HUES48 (cell line): ENCODE measurements around the gene GSTM4.
A peak's percentile ranks its signal among the peaks of the same experiment; 100 is the strongest.

Experiments
- H3K27ac ChIP-seq: one replicate; pipeline ENCODE4 v1.7.0; 2013; ENCODE audit warnings: low read depth, low read length, inconsistent platforms
- H3K27me3 ChIP-seq: 2 replicates; pipeline ENCODE4 v1.6.1; 2013; ENCODE audit warnings: mild to moderate bottlenecking, low read length; ENCODE audit not compliant: control insufficient read depth, insufficient read depth
- H3K36me3 ChIP-seq: 2 replicates; pipeline ENCODE4 v1.6.1; 2013; ENCODE audit warnings: low read length; ENCODE audit not compliant: control insufficient read depth, insufficient read depth
- H3K4me1 ChIP-seq: 2 replicates; pipeline ENCODE4 v1.6.1; 2013; ENCODE audit warnings: mild to moderate bottlenecking, low read length; ENCODE audit not compliant: control insufficient read depth, insufficient read depth
- H3K4me3 ChIP-seq: 2 replicates; pipeline ENCODE4 v1.5.1; 2013; ENCODE audit warnings: mild to moderate bottlenecking, low read depth, low read length
- H3K9ac ChIP-seq: 2 replicates; pipeline ENCODE4 v1.6.1; 2013; ENCODE audit warnings: mild to moderate bottlenecking, low read depth, low read length, moderate library complexity
- H3K9me3 ChIP-seq: 2 replicates; pipeline ENCODE4 v1.6.1; 2013; ENCODE audit warnings: low read length; ENCODE audit not compliant: control insufficient read depth, insufficient read depth

The GSTM4 gene

GRCh38 chr1:109619576-109620400 lies 36.1 kb upstream of the GSTM4 start, which contains the start of the genes AMPD2 and GNAT2:
AMPD2 (plus strand) TSS chr1:109619837; CDS start chr1:109621176, 1,339 bp downstream.
GNAT2 (minus strand) TSS chr1:109619616; CDS start chr1:109612870, 6,746 bp downstream.
- Histone ChIP-seq H3K4me3 (peak within 1 kb of the TSS; percentile 85), H3K9ac (peak within 1 kb of the TSS; percentile 67), H3K27ac (peak within 1 kb of the TSS; percentile 72), H3K9me3 (no peaks in the 10 kb centered on the region), H3K36me3 (no peaks in the 10 kb centered on the region), H3K4me1 (peaks cover 26% of the 10 kb centered on the region), H3K27me3 (no peaks in the 10 kb centered on the region)

DNA sequence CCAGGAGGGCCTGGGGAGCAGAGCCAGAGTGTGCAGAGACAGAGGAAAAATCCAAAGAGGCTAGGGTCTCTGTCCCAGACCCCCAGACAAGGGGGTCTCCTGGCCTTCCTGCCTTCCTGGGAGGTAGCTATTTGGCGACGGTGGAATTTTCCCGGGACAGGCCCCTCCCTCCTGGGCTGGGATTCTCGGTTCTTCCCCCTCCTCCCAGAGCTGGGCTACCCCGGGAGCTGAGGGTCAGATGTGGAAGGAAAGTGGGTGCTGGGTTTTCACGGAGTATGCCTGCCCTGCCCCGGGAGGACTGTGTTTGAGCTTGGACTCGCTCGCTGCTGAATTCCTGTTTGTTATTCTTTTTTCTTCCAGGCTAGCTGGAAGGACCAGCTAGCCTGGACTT lies 35.5 kb upstream of the GSTM4 start:
- Histone ChIP-seq H3K27me3 (no peaks in the 10 kb centered on the region), H3K27ac (peak overlapping the region; percentile 59), H3K36me3 (no peaks in the 10 kb centered on the region), H3K9me3 (no peaks in the 10 kb centered on the region), H3K4me3 (peak overlapping the region; percentile 85), H3K9ac (peak overlapping the region; percentile 67), H3K4me1 (peaks cover 26% of the 10 kb centered on the region)

DNA sequence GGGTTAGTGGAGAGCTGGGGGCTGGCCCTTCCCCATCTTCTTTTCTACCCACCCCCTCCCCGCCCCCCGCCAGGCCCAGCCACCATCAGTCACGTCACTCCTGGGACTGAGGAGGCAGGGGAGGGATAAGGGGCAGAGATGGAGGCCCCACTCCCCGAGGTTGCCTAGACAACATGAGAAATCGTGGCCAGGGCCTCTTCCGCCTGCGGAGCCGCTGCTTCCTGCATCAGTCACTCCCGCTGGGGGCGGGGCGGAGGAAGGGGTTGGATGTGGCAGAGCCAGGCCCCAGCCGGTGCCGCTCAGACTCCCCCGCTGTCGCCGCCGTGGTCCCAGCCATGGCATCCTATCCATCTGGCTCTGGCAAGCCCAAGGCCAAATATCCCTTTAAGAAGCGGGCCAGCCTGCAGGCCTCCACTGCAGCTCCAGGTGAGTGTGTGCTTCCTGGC lies 35.0 kb upstream of the GSTM4 start:
- Histone ChIP-seq H3K27me3 (no peaks in the 10 kb centered on the region), H3K9ac (no peak overlapping the region), H3K27ac (peak overlapping the region; percentile 59), H3K36me3 (no peaks in the 10 kb centered on the region), H3K9me3 (no peaks in the 10 kb centered on the region), H3K4me3 (peak overlapping the region; percentile 85), H3K4me1 (peaks cover 26% of the 10 kb centered on the region)

GRCh38 chr1:109621379-109622136 lies 34.3 kb upstream of the GSTM4 start:
- H3K4me1 ChIP-seq = peaks cover 26% of the 10 kb centered on the region
- no peak overlapping the region for H3K9ac ChIP-seq
- no peaks in the 10 kb centered on the region for H3K9me3 ChIP-seq
- no peak overlapping the region for H3K27ac ChIP-seq
- no peaks in the 10 kb centered on the region for H3K27me3 ChIP-seq
- peaks cover 3% of the 10 kb centered on the region for H3K36me3 ChIP-seq
- H3K4me3 ChIP-seq = peak overlapping the region; percentile 85; the same call in 1 of the 2 replicates

GRCh38 chr1:109622137-109622892 lies 33.6 kb upstream of the GSTM4 start:
- Histone ChIP-seq H3K4me3 (no peak overlapping the region), H3K4me1 (peaks cover 19% of the 10 kb centered on the region), H3K9ac (no peak overlapping the region), H3K36me3 (peaks cover 10% of the 10 kb centered on the region), H3K27me3 (no peaks in the 10 kb centered on the region), H3K9me3 (no peaks in the 10 kb centered on the region), H3K27ac (no peak overlapping the region)

DNA sequence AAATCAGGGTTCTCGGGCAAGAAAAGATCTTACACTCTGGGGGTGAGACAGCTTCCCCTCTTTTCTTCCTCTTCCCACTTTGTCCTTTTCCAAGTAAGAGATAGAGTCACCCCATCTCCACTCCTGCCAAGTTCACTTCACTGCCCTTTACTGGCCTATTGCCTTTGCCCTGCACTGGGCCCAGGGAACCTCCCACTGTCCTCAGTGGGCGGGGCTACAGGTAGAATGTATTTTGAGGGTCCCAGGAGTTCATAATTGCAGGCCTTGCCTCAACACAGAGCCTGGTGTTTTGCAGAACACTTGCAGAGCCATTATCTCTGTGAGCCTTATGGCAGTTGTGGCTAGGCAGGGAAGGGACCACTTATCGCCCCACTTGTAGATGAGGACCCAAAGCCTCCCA lies 33.0 kb upstream of the GSTM4 start:
- Histone ChIP-seq H3K9ac (no peak overlapping the region), H3K27me3 (no peaks in the 10 kb centered on the region), H3K4me1 (peaks cover 13% of the 10 kb centered on the region), H3K36me3 (peaks cover 16% of the 10 kb centered on the region), H3K27ac (no peak overlapping the region), H3K9me3 (no peaks in the 10 kb centered on the region), H3K4me3 (no peak overlapping the region)

DNA sequence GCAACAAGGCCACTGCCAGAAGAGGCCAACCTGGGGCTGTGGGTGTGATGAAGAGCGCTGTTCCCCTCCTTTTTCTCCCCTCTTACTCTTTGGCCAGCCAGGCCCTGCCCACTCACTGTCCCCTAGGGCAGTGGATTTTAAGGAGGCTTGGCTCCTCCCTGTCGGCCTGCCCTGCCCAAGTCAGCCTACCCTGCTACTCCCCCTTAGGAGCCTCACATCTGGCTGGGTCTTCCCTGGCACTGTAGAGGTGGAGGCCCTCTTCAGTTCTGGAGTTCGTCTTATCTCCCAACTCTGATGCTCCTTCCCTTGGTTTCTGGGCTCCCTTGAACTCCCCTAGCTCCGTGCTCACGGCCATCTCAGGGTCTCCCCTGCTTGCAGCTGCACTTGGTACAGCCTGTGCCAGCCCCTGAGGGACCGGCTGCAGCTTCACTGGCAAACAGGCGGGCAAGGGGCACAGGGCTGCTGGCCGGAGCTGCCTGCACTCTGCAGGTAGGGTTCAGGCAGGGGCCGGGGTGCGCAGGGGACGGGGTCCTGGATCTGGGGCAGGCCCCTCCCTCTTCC lies 32.2 kb upstream of the GSTM4 start:
- Histone ChIP-seq H3K27me3 (no peaks in the 10 kb centered on the region), H3K27ac (no peak overlapping the region), H3K4me1 (peaks cover 8% of the 10 kb centered on the region), H3K9me3 (no peaks in the 10 kb centered on the region), H3K9ac (no peak overlapping the region), H3K36me3 (peaks cover 24% of the 10 kb centered on the region), H3K4me3 (no peak overlapping the region)

GRCh38 chr1:109624201-109625010 lies 31.5 kb upstream of the GSTM4 start:
- Histone ChIP-seq H3K4me1 (peaks cover under 1% of the 10 kb centered on the region), H3K27me3 (no peaks in the 10 kb centered on the region), H3K27ac (no peak overlapping the region), H3K36me3 (peaks cover 31% of the 10 kb centered on the region), H3K9me3 (no peaks in the 10 kb centered on the region), H3K4me3 (no peak overlapping the region), H3K9ac (no peak overlapping the region)

DNA sequence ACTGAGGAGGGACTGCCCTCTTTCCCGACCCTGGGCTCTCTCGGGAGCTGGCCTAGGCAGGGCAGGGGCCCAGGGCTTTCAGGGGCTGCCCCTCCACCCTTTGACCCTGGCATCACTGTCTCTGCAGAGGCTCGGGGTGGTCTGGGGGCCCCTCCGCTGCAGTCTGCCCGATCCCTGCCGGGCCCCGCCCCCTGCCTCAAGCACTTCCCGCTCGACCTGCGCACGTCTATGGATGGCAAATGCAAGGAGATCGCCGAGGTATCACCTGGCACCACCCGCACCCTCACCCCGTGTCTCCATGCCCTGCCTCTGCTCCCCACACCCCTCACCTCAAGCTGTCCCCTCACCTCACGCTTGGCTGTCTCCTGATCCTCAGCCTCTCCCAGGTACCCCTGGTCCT lies 30.7 kb upstream of the GSTM4 start:
- no peak overlapping the region for H3K27ac ChIP-seq
- no peaks in the 10 kb centered on the region; the same call in 1 of the 2 replicates for H3K4me1 ChIP-seq
- peaks cover 38% of the 10 kb centered on the region for H3K36me3 ChIP-seq
- no peaks in the 10 kb centered on the region for H3K27me3 ChIP-seq
- H3K9ac ChIP-seq = no peak overlapping the region
- no peaks in the 10 kb centered on the region for H3K9me3 ChIP-seq
- H3K4me3 ChIP-seq = no peak overlapping the region
